ENCODE results near the gene RCOR1.

The RCOR1 gene

DNA sequence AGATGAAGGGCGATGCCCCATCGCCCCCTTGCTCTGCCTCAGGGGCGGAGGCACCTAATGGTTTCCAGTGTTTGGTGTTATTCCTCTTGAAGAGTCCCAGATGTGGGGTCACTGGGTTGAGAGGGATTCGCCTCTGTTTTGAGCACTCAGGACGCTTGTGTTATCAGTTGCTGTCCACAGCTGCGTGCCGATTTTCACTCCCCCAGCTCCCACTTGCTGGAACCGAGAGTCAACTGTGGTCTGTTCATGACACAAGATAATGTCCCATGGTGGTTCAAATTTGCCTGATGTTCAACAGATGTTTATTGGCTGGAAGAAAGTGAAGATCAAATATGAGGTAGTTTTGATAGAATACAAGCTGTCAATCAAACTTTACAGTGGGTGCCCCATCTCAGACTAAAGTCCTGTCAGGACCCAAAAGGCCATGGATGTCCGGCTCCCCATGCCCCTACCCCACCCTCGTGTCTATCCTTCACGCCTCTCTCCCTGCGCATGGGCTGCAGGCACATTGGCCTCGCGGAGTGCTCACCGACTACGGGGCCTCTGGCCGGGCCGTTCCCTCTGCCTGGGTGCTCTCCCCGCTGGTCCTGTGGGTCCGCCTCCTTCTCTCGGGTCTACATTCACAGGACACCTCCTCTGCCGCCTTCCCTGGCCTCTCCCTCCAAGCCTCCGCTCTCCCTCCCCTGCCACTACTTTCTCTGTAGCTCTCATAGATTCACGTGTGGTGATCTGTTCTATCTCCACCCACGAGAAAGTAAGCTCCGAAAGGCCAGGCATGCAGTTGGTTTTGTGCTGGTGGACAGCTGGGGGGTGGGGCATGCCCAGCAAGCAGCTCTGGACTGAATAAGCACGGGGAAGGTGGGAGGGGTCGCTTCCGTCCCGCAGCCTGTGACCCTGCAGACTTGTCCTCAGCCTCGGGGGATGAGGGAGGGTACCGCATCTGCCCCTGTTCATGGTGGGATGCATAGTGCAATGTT, 178.0 kb downstream of the RCOR1 start:
- H3K4me3 ChIP-seq (ENCODE audit: low read depth in 1 of 2, low read length in 1 of 2), result no peak overlapping the region
- H3K27me3 ChIP-seq, result no peaks in the 10 kb centered on the region
- H3K27ac ChIP-seq, result no peak overlapping the region
- H3K36me3 ChIP-seq, result no peaks in the 10 kb centered on the region
- TF ChIP-seq, protein P1, sequence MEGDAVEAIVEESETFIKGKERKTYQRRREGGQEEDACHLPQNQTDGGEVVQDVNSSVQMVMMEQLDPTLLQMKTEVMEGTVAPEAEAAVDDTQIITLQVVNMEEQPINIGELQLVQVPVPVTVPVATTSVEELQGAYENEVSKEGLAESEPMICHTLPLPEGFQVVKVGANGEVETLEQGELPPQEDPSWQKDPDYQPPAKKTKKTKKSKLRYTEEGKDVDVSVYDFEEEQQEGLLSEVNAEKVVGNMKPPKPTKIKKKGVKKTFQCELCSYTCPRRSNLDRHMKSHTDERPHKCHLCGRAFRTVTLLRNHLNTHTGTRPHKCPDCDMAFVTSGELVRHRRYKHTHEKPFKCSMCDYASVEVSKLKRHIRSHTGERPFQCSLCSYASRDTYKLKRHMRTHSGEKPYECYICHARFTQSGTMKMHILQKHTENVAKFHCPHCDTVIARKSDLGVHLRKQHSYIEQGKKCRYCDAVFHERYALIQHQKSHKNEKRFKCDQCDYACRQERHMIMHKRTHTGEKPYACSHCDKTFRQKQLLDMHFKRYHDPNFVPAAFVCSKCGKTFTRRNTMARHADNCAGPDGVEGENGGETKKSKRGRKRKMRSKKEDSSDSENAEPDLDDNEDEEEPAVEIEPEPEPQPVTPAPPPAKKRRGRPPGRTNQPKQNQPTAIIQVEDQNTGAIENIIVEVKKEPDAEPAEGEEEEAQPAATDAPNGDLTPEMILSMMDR (IDR thresholded peaks at IDR 0.05), result no peak
- H3K4me1 ChIP-seq (ENCODE audit: control insufficient read depth in 1 of 2, insufficient read depth in 1 of 2, low read depth in 1 of 2, low read length in 1 of 2), result peaks cover 10 to 16% of the 10 kb centered on the region in 2 experiments
- H3K9me3 ChIP-seq, result no peaks in the 10 kb centered on the region

GRCh38 chr14:102771144-102771543, 178.7 kb downstream of the RCOR1 start:
- Histone ChIP-seq H3K27ac (no peak overlapping the region), H3K27me3 (no peaks in the 10 kb centered on the region), H3K9me3 (no peaks in the 10 kb centered on the region), H3K4me1 (ENCODE audit: control insufficient read depth in 1 of 2, insufficient read depth in 1 of 2, low read depth in 1 of 2, low read length in 1 of 2) (peaks cover 10 to 16% of the 10 kb centered on the region in 2 experiments), H3K36me3 (no peaks in the 10 kb centered on the region), H3K4me3 (ENCODE audit: low read depth in 1 of 2, low read length in 1 of 2) (no peak overlapping the region)
- TF ChIP-seq, protein P1 (IDR thresholded peaks at IDR 0.05), result no peak

GRCh38 chr14:102772781-102773570, 180.5 kb downstream of the RCOR1 start:
- H3K27me3 ChIP-seq, result no peaks in the 10 kb centered on the region

DNA sequence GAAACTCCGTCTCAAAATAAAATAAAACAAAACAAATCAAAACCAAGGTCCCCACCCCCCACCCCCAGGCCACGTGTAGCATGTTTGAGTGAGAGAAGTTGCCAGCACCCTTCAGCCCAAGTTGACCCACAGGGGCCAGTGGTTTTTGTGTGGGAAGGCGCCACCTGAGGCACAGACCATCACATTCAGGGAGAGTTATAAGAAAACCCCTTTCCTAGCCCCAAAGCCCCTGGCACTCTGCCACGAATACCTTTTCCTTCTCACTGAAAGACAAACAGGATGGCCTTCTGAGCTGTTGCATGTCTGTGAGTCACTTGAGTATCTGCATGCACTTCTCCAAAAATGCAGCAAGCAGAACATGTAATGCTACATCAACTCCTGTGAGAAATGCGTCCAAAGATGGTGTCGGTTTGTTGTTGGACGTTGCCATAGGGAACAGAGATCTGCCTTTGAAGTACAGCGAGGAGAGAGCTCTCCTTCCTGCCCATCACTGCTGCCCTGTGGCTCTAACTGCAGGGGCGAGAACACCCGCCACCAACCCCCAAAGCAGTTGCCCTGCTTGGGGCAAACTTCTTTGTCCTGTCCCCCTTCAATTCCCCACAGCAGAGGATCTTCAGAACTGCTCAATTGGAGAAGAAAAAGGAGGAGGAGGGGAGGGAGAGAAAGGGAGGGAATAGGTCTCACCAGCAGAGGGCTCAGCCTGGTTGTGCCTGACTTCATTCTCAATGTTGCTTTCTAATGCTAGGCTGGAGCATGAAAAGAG, 182.1 kb downstream of the RCOR1 start:
- H3K36me3 ChIP-seq, result no peaks in the 10 kb centered on the region
- peak overlapping the region; percentile 38 for H3K27ac ChIP-seq
- no peaks in the 10 kb centered on the region for H3K27me3 ChIP-seq
- H3K4me1 ChIP-seq (ENCODE audit: control insufficient read depth in 1 of 2, insufficient read depth in 1 of 2, low read depth in 1 of 2, low read length in 1 of 2), result peaks cover 17 to 18% of the 10 kb centered on the region in 2 experiments
- TF ChIP-seq, protein P1 (IDR thresholded peaks at IDR 0.05), result peak; percentile 27
- no peak overlapping the region for H3K4me3 ChIP-seq (ENCODE audit: low read depth in 1 of 2, low read length in 1 of 2)
- no peaks in the 10 kb centered on the region for H3K9me3 ChIP-seq

More at GRCh38 chr14:102772781-102773570, 180.5 kb downstream of the RCOR1 start:
- H3K4me1 ChIP-seq (ENCODE audit: control insufficient read depth in 1 of 2, insufficient read depth in 1 of 2, low read depth in 1 of 2, low read length in 1 of 2), result peaks cover 13 to 16% of the 10 kb centered on the region in 2 experiments
- no peak overlapping the region for H3K4me3 ChIP-seq (ENCODE audit: low read depth in 1 of 2, low read length in 1 of 2)
- no peak overlapping the region for H3K27ac ChIP-seq
- H3K36me3 ChIP-seq, result no peaks in the 10 kb centered on the region
- TF ChIP-seq, protein P1 (IDR thresholded peaks at IDR 0.05), result no peak
- no peaks in the 10 kb centered on the region for H3K9me3 ChIP-seq

All from neutrophil (primary cell).